ENCODE data around the gene PARL. TPM values are rescaled to one million over a fixed set of nuclear protein-coding genes. Genes with fewer than 3 reads are reported as not detected.

The PARL gene
- polyA plus RNA-seq, 2 of the 4 experiments (the other 2 are of a cell fraction), result 45.9 to 71.6 TPM

- TF ChIP-seq NPAS2 (CRISPR knock-in tag; IDR thresholded peaks at IDR 0.05; ENCODE audit: borderline replicate concordance) (no peak), RCOR1 (IDR thresholded peaks at IDR 0.05; ENCODE audit: low read depth, low read length) (no peak)
These were observed 22.1 kb downstream of the PARL start (continued) for GRCh38 chr3:183862610-183863009.

DNA sequence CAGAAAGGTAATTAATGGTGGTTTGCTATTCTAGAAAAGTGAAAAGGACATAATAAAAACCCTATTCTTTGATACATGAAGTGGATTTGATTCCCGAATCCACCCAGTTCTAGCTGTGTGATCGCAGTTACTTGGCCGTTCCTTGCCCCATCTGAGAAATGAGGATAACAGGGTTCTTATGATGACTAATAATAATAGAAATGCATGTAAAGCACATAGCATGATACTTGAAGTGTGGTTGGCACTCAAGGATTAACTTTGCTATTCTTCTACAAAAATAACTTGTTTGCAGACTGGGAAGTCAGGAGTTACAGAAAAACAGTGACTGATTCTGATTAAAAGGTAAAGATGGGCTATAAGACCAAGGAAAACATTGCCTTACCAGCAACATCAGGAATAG, 26.8 kb downstream of the PARL start:
- no peak for ATAC-seq
- no peak overlapping the region for H3K4me3 ChIP-seq
- POLR2A ChIA-PET, result no interaction called here
- H3K4me2 ChIP-seq, result no peak overlapping the region
- H3K4me1 ChIP-seq, result no peaks in the 10 kb centered on the region
- DNase-seq (ENCODE audit: low read depth in 1 of 2, low spot score in 1 of 2), result no peak
- 92% methylated on average over 3 of the region's 3 CpGs for WGBS (ENCODE audit: missing lambda C conversion rate)
- FAIRE-seq, result no peak
- H3K9me3 ChIP-seq, result no peaks in the 10 kb centered on the region
- CTCF ChIA-PET, result interaction anchor here (1.2 to 1.3 kb wide), 2 partner anchors 9 to 27 kb away, joined by 3 read pairs; partner anchors contain the start of gene PARL
- no peak overlapping the region for H3K27ac ChIP-seq
- TF ChIP-seq, protein P1, sequence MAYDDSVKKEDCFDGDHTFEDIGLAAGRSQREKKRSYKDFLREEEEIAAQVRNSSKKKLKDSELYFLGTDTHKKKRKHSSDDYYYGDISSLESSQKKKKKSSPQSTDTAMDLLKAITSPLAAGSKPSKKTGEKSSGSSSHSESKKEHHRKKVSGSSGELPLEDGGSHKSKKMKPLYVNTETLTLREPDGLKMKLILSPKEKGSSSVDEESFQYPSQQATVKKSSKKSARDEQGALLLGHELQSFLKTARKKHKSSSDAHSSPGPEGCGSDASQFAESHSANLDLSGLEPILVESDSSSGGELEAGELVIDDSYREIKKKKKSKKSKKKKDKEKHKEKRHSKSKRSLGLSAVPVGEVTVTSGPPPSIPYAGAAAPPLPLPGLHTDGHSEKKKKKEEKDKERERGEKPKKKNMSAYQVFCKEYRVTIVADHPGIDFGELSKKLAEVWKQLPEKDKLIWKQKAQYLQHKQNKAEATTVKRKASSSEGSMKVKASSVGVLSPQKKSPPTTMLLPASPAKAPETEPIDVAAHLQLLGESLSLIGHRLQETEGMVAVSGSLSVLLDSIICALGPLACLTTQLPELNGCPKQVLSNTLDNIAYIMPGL (CRISPR knock-in tag; IDR thresholded peaks at IDR 0.05; ENCODE audit: borderline replicate concordance), result no peak
- TF ChIP-seq RFX5 (IDR thresholded peaks at IDR 0.05), result no peak
- no peak for TF ChIP-seq CTCF (IDR thresholded peaks at IDR 0.05)
- no peak for TF ChIP-seq EHMT2 (IDR thresholded peaks at IDR 0.05; ENCODE audit: low read depth)
- TF ChIP-seq RARB (CRISPR knock-in tag; IDR thresholded peaks at IDR 0.05), result no peak
- TF ChIP-seq KDM1A (IDR thresholded peaks at IDR 0.05; ENCODE audit: low read depth), result no peak
- no peak for TF ChIP-seq EP300 (IDR thresholded peaks at IDR 0.05)
- no peak for TF ChIP-seq ZFP36 (IDR thresholded peaks at IDR 0.05; ENCODE audit: borderline replicate concordance, partially characterized antibody)
- TF ChIP-seq FOSL2 (IDR thresholded peaks at IDR 0.05), result no peak
- no peak for TF ChIP-seq FOSL2 (CRISPR knock-in tag; IDR thresholded peaks at IDR 0.05)
- TF ChIP-seq RAD21 (conservative IDR thresholded peaks at IDR 0.05 in 1 of 2, IDR thresholded peaks at IDR 0.05 in 1 of 2), result no peak
- no peak for TF ChIP-seq MAZ (IDR thresholded peaks at IDR 0.05; ENCODE audit: borderline replicate concordance, low read depth, low read length)
- TF ChIP-seq RNF2 (IDR thresholded peaks at IDR 0.05; ENCODE audit: borderline replicate concordance, low read depth), result no peak
- TF ChIP-seq, protein P2, sequence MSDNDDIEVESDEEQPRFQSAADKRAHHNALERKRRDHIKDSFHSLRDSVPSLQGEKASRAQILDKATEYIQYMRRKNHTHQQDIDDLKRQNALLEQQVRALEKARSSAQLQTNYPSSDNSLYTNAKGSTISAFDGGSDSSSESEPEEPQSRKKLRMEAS (IDR thresholded peaks at IDR 0.05), result no peak
- TF ChIP-seq ESRRA (IDR thresholded peaks at IDR 0.05; ENCODE audit: borderline replicate concordance, low read length), result no peak
- TF ChIP-seq, protein P3, sequence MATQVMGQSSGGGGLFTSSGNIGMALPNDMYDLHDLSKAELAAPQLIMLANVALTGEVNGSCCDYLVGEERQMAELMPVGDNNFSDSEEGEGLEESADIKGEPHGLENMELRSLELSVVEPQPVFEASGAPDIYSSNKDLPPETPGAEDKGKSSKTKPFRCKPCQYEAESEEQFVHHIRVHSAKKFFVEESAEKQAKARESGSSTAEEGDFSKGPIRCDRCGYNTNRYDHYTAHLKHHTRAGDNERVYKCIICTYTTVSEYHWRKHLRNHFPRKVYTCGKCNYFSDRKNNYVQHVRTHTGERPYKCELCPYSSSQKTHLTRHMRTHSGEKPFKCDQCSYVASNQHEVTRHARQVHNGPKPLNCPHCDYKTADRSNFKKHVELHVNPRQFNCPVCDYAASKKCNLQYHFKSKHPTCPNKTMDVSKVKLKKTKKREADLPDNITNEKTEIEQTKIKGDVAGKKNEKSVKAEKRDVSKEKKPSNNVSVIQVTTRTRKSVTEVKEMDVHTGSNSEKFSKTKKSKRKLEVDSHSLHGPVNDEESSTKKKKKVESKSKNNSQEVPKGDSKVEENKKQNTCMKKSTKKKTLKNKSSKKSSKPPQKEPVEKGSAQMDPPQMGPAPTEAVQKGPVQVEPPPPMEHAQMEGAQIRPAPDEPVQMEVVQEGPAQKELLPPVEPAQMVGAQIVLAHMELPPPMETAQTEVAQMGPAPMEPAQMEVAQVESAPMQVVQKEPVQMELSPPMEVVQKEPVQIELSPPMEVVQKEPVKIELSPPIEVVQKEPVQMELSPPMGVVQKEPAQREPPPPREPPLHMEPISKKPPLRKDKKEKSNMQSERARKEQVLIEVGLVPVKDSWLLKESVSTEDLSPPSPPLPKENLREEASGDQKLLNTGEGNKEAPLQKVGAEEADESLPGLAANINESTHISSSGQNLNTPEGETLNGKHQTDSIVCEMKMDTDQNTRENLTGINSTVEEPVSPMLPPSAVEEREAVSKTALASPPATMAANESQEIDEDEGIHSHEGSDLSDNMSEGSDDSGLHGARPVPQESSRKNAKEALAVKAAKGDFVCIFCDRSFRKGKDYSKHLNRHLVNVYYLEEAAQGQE (IDR thresholded peaks at IDR 0.05), result no peak
- no peak for TF ChIP-seq BHLHE40 (IDR thresholded peaks at IDR 0.05; ENCODE audit: low read depth, low read length)
- TF ChIP-seq HOXB13 (CRISPR knock-in tag; IDR thresholded peaks at IDR 0.05; ENCODE audit: low read depth), result no peak
- no peak for TF ChIP-seq CHD2 (IDR thresholded peaks at IDR 0.05; ENCODE audit: low read length, partially characterized antibody)
- TF ChIP-seq MYC (IDR thresholded peaks at IDR 0.05; ENCODE audit: borderline replicate concordance, low read length), result no peak

Measured in A549 (cell line).